IMR-90 (cell line): ENCODE data around the gene CDO1. TPM values are rescaled to one million over a fixed set of nuclear protein-coding genes. Genes with fewer than 3 reads are reported as not detected.

ENCODE experiments used
- ATAC-seq: fragments of 200-7000 bp; cut with Tn5 transposase; 2 replicates; pipeline ENCODE4 v1.9.1; 2020; ENCODE audit warnings: low read depth, mild to moderate bottlenecking, moderate library complexity
- BruUV-seq: library from RNA; stranded (reverse); fragments of 400-500 nt; replicated peaks from 2 replicates; lab custom pipeline; 2021; lab: Mats Ljungman, UMichigan
- CTCF ChIA-PET: fragments of 300-600 bp; formaldehyde crosslinking; extraction: SDS; loops from one replicate; lab custom pipeline; 2021; ENCODE audit warnings: antibody characterized with exemption; lab: Yijun Ruan, JAX
- POLR2A ChIA-PET: fragments of 300-600 bp; sonication (Branson Sonifier 250); formaldehyde crosslinking; loops from one replicate; lab custom pipeline; 2022; ENCODE audit warnings: antibody characterized with exemption; ENCODE audit not compliant: unreplicated experiment; lab: Charles Lee
- DNase-seq: peaks from one replicate; pipeline ENCODE4 v3.0.0; 2013
- H2AFZ ChIP-seq: replicated peaks from 2 replicates; pipeline ENCODE3; 2013; ENCODE audit warnings: low read length, mild to moderate bottlenecking; ENCODE audit not compliant: poor library complexity
- H2AK5ac ChIP-seq: 2 replicates; pipeline ENCODE4 v1.6.1; 2013; ENCODE audit warnings: low read depth, low read length, inconsistent platforms
- H2AK9ac ChIP-seq: replicated peaks from 2 replicates; pipeline ENCODE3; 2013; ENCODE audit warnings: mild to moderate bottlenecking, low read depth, low read length, moderate library complexity; ENCODE audit not compliant: poor library complexity
- H2BK120ac ChIP-seq: 2 replicates; pipeline ENCODE4 v1.6.1; 2013; ENCODE audit warnings: low read depth, low read length, inconsistent platforms
- H2BK15ac ChIP-seq: 3 replicates; pipeline ENCODE4 v1.6.1; 2013; ENCODE audit warnings: low read depth, low read length, inconsistent platforms
- H2BK20ac ChIP-seq: 2 replicates; pipeline ENCODE4 v1.6.1; 2013; ENCODE audit warnings: low read depth, mild to moderate bottlenecking, inconsistent platforms, low read length, moderate library complexity
- H2BK5ac ChIP-seq: 2 replicates; pipeline ENCODE4 v1.6.1; 2013; ENCODE audit warnings: mild to moderate bottlenecking, low read depth, low read length, inconsistent platforms; ENCODE audit not compliant: poor library complexity, severe bottlenecking
- H3K14ac ChIP-seq: replicated peaks from 2 replicates; pipeline ENCODE4 v1.6.1; 2013; ENCODE audit warnings: low read depth, low read length, inconsistent platforms
- H3K18ac ChIP-seq: 2 replicates; pipeline ENCODE4 v1.6.1; 2013; ENCODE audit warnings: low read depth, low read length, control low read depth
- H3K23ac ChIP-seq: 2 replicates; pipeline ENCODE4 v1.6.1; 2013; ENCODE audit warnings: low read depth, low read length, inconsistent platforms
- H3K27ac ChIP-seq: 2 replicates; pipeline ENCODE4 v1.5.1; 2013; ENCODE audit warnings: mild to moderate bottlenecking, control low read depth, low read length; ENCODE audit not compliant: insufficient read depth
- H3K27me3 ChIP-seq: 2 replicates; pipeline ENCODE4 v1.6.1; 2013; ENCODE audit warnings: low read length; ENCODE audit not compliant: control insufficient read depth, insufficient read depth
- H3K36me3 ChIP-seq: 2 replicates; pipeline ENCODE4 v1.6.1; 2013; ENCODE audit warnings: low read length, mixed read lengths; ENCODE audit not compliant: control insufficient read depth, insufficient read depth
- H3K4ac ChIP-seq: 2 replicates; pipeline ENCODE4 v1.6.1; 2013; ENCODE audit warnings: low read depth, low read length, inconsistent platforms
- H3K4me1 ChIP-seq: 2 replicates; pipeline ENCODE4 v1.6.1; 2013; ENCODE audit warnings: low read length, mixed read lengths; ENCODE audit not compliant: control insufficient read depth, insufficient read depth
- H3K4me2 ChIP-seq: 2 replicates; pipeline ENCODE4 v1.6.1; 2013; ENCODE audit warnings: low read depth, mild to moderate bottlenecking, control low read depth, low read length, moderate library complexity
- H3K4me3 ChIP-seq: 2 replicates; pipeline ENCODE4 v1.5.1; 2013; ENCODE audit warnings: low read depth, mild to moderate bottlenecking, control low read depth, low read length, moderate library complexity; ENCODE audit not compliant: insufficient read depth
- H3K56ac ChIP-seq: 2 replicates; pipeline ENCODE4 v1.6.1; 2013; ENCODE audit warnings: low read length, inconsistent platforms; ENCODE audit not compliant: insufficient read depth; ENCODE audit errors: extremely low read depth
- H3K79me1 ChIP-seq, 2 experiments: 2 replicates each; pipeline ENCODE4 v1.6.1; 2013; ENCODE audit warnings: low read length in 2 of 2, inconsistent platforms in 1 of 2, low read depth in 1 of 2
- H3K9ac ChIP-seq: 2 replicates; pipeline ENCODE4 v1.6.1; 2013; ENCODE audit warnings: low read depth, low read length, control low read depth
- H3K9me1 ChIP-seq: 2 replicates; pipeline ENCODE4 v1.6.1; 2013; ENCODE audit warnings: low read length, inconsistent platforms; ENCODE audit not compliant: insufficient read depth
- H3K9me3 ChIP-seq: 2 replicates; pipeline ENCODE4 v1.6.1; 2013; ENCODE audit warnings: low read length; ENCODE audit not compliant: control insufficient read depth, insufficient read depth
- H4K20me1 ChIP-seq: 2 replicates; pipeline ENCODE4 v1.6.1; 2013; ENCODE audit warnings: low read length, inconsistent platforms; ENCODE audit not compliant: insufficient read depth
- H4K5ac ChIP-seq: 2 replicates; pipeline ENCODE4 v1.6.1; 2013; ENCODE audit warnings: mild to moderate bottlenecking, low read depth, low read length, control low read depth
- H4K8ac ChIP-seq, 2 experiments: 2 replicates each; pipeline ENCODE4 v1.6.1; 2013; ENCODE audit warnings: low read depth in 2 of 2, low read length in 2 of 2, control low read depth in 1 of 2, inconsistent platforms in 1 of 2
- H4K91ac ChIP-seq: 2 replicates; pipeline ENCODE4 v1.6.1; 2013; ENCODE audit warnings: low read depth, low read length, inconsistent platforms; ENCODE audit not compliant: insufficient read depth
- BHLHE40 ChIP-seq: fragments of 150-350 bp; IDR thresholded peaks from 2 replicates; pipeline ENCODE4 v1.6.1; 2016; ENCODE audit warnings: mild to moderate bottlenecking, low read depth, low read length
- CEBPB ChIP-seq: IDR thresholded peaks from 2 replicates; pipeline ENCODE4 v1.6.1; 2012; ENCODE audit warnings: low read depth, low read length, improper control_type of control experiment
- CTCF ChIP-seq: conservative IDR thresholded peaks from 2 replicates; pipeline ENCODE4 v1.5.1; 2012; ENCODE audit warnings: mild to moderate bottlenecking, low read depth, low read length, improper control_type of control experiment
- FOS ChIP-seq: fragments of 150-350 bp; IDR thresholded peaks from 2 replicates; pipeline ENCODE4 v1.6.1; 2016; ENCODE audit warnings: low read depth, low read length
- NFE2L2 ChIP-seq: fragments of 150-350 bp; IDR thresholded peaks from 2 replicates; pipeline ENCODE4 v1.6.1; 2016; ENCODE audit warnings: low read depth, mild to moderate bottlenecking, low read length
- USF2 ChIP-seq: fragments of 150-350 bp; IDR thresholded peaks from 2 replicates; pipeline ENCODE4 v1.6.1; 2017; ENCODE audit warnings: mild to moderate bottlenecking, antibody characterized with exemption, low read length, low read depth
- WGBS, 2 experiments: methylation state at CpG; one replicate each; pipeline versions ENCODE4 v1.1.5 to v1.1.7; 2013; ENCODE audit warnings: missing lambda C conversion rate in 2 of 2; ENCODE audit not compliant: insufficient read length in 1 of 2; ENCODE audit errors: extremely low coverage in 2 of 2; 5-methylcytosine and 5-hydroxymethylcytosine counted together
- dilution Hi-C: fragments of 300-500 bp; cut with HindIII; formaldehyde crosslinking; loops from one replicate; pipeline ENCODE4 v1.14.3; 2018; ENCODE audit warnings: low sequenced_read_pairs; ENCODE audit not compliant: unreplicated experiment
- in situ Hi-C: fragments of 300-500 bp; cut with MboI; formaldehyde crosslinking; loops from 3 replicates; pipeline ENCODE4 v1.14.3; 2019; ENCODE audit warnings: low sequenced_read_pairs, inconsistent platforms, mixed read lengths
- intact Hi-C: fragments of 100-400 bp; cut with micrococcal nuclease; formaldehyde crosslinking; loops from 2 replicates; pipeline ENCODE4 v1.10.0; 2022
- polyA plus RNA-seq, 3 experiments: library from polyadenylated mRNA; depleted of rRNA; stranded (reverse); fragments of >200 nt; gene quantifications; 2 replicates each; pipeline ENCODE4 v1.2.3, GENCODE V29; 2012; ENCODE audit warnings: low replicate concordance in 1 of 3
- total RNA-seq: library from RNA; depleted of rRNA; stranded (reverse); fragments of >200 nt; gene quantifications from 2 replicates; pipeline ENCODE4 v1.2.3, GENCODE V29; 2012
- TF ChIP-seq, protein P1 (sequence below): fragments of 150-350 bp; IDR thresholded peaks from 2 replicates; pipeline ENCODE4 v1.6.1; 2016; ENCODE audit warnings: low read depth, mild to moderate bottlenecking, low read length, moderate library complexity, borderline replicate concordance

CDO1 gene
- total and polyA plus RNA-seq, 2 of the 4 experiments (the other 2 are of a cell fraction), result 4.8 to 8.6 TPM

GRCh38 chr5:115842952-115843351 lies 26.5 kb upstream of the CDO1 start:
- Histone ChIP-seq H3K56ac (no peak overlapping the region), H3K9me3 (no peaks in the 10 kb centered on the region), H3K9ac (peak overlapping the region; percentile 81), H3K4me1 (peaks cover 5% of the 10 kb centered on the region), H4K8ac (no peak overlapping the region), H3K14ac (peak overlapping the region; percentile 44; the same call in 1 of the 2 replicates), H4K5ac (no peak overlapping the region), H2BK15ac (no peak overlapping the region), H2AFZ (no peak overlapping the region), H2BK20ac (no peak overlapping the region), H3K27me3 (no peaks in the 10 kb centered on the region), H3K36me3 (no peaks in the 10 kb centered on the region), H4K91ac (no peak overlapping the region), H3K79me1 (peaks cover 6 to 43% of the 10 kb centered on the region in 2 experiments), H3K27ac (no peak overlapping the region), H2BK5ac (no peak overlapping the region), H3K23ac (peak overlapping the region; percentile 87; the same call in 1 of the 2 replicates), H3K4me2 (peak overlapping the region; percentile 92), H3K4me3 (peak overlapping the region; percentile 82), H3K18ac (no peak overlapping the region), H3K4ac (no peak overlapping the region), H4K20me1 (peaks cover 47% of the 10 kb centered on the region), H3K9me1 (peaks cover 5% of the 10 kb centered on the region; the same call in 1 of the 2 replicates), H2AK9ac (no peak overlapping the region), H2AK5ac (no peak overlapping the region), H2BK120ac (no peak overlapping the region)
- ATAC-seq, result no peak
- intact Hi-C loops, result loop anchor here (5.0 kb wide), 2 partner anchors 224 to 546 kb away; partner anchors contain the start of gene CCDC112
- ChIA-PET CTCF (no interaction called here), POLR2A (no interaction called here)
- in situ Hi-C loops, result loop anchor here (25.0 kb wide), 1 partner anchor 556 kb away; the partner anchor contains the start of gene CCDC112
- dilution Hi-C loops, result no loop called here
- WGBS, 2 experiments, result 27 to 100% methylated on average over 1 to 2 of the region's 3 CpGs
- TF ChIP-seq BHLHE40 (no peak), CTCF (no peak), NFE2L2 (no peak), CEBPB (no peak), FOS (no peak), USF2 (no peak)
- TF ChIP-seq, protein P1, sequence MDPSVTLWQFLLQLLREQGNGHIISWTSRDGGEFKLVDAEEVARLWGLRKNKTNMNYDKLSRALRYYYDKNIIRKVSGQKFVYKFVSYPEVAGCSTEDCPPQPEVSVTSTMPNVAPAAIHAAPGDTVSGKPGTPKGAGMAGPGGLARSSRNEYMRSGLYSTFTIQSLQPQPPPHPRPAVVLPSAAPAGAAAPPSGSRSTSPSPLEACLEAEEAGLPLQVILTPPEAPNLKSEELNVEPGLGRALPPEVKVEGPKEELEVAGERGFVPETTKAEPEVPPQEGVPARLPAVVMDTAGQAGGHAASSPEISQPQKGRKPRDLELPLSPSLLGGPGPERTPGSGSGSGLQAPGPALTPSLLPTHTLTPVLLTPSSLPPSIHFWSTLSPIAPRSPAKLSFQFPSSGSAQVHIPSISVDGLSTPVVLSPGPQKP, result no peak
- BruUV-seq, result TSS peak; percentile 52
- DNase-seq, result no peak
